ENCODE data around the gene GRID1.
"Not testable (repeated sequence)": the region's sequence is repeated elsewhere in the genome, so short reads cannot be mapped to it uniquely, and the experiment has no call there.

The GRID1 gene

DNA sequence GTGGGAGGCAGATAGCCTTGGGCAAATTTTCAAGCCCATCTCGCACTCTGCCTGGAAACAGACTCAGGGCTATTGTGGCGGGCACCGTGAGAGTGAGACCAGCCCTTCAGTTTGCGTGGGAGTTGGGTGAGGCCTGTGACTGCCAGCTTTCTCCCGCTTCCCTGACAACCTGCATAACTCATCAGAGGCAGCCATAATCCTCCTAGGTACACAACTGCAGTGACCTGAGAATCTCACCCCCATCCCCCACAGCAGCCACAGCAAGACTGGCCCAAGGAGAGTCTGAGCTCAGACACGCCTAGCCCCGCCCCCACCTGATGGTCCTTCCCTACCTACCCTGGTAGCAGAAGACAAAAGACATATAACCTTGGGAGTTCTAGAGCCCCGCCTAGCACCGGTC is 275.4 kb downstream of the GRID1 start:
- DNase-seq = no peak

GRCh38 chr10:86090807-86091206 is 275.8 kb downstream of the GRID1 start:
- no peak for DNase-seq

- DNase-seq = no peak
Measured at GRCh38 chr10:86087716-86088115, 278.9 kb downstream of the GRID1 start.

GRCh38 chr10:86086418-86086817 is 280.2 kb downstream of the GRID1 start:
- DNase-seq = no peak

GRCh38 chr10:86085686-86086085 is 280.9 kb downstream of the GRID1 start:
- no peak for DNase-seq

DNA sequence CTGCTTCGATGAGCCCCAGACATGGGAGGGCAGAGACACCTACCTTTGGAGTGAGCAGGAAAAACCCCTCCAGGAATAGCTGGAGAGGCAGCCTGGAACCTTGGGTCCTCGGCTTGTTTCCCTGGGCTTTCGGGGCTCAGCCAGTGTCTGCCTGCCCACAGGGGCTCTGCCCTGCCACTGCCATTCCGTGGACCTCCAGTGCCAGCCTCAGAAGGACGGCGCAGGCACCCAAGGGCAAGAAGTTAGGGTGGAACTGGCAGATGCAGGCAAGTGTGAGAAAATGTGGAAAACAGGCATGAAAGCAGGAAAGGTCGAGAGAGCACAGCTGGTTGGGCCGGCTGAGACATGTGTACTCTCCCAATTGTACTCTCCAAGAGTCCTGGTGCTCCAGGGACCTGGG is 281.5 kb downstream of the GRID1 start:
- no peak for DNase-seq

GRCh38 chr10:86084585-86084984 is 282.0 kb downstream of the GRID1 start:
- no peak for DNase-seq

- DNase-seq = no peak
Measured at GRCh38 chr10:86083664-86084175, 282.9 kb downstream of the GRID1 start.

DNA sequence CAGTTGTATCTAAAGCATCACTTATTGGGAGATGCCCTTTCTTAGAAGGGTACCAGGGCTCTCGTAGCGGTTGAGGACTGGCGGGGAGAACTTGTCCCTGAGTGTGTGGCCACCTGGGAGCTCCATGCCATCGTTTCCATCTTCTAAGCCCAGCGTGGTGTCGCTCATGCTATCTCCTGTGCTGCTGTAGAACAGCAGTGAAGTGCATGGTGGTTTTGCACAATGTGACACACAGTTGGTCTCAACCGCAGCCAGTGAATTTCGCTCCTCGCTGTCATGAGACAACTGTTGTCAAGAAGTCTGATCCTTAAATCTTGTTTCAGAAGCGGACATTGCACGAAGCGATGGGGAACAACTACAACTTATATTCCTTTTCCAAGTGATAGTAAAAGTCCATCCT is 283.4 kb downstream of the GRID1 start:
- DNase-seq = no peak

GRCh38 chr10:86082556-86082955 is 284.0 kb downstream of the GRID1 start:
- DNase-seq = no peak

DNA sequence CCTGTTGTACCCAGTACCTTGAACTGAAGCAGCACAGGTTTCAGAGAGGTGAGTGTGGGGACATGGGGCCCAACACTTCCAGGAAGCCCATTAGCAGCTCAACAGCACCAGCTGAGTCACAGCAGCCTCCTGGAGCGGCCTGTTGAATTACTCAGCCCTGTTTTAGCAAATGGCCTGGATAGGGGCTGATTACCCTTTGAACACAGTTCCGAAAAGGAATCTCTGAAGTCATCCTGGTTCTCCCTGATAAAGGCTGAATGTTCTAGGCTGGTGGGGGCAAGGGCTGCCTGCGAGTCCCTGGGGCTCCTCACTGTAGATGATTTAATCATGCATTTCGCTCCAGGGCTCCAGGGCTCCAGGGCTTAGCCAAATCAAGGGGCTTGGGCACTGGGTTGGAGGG is 287.5 kb downstream of the GRID1 start:
- DNase-seq = no peak

GRCh38 chr10:86078639-86079035 is 288.0 kb downstream of the GRID1 start:
- DNase-seq = no peak

GRCh38 chr10:86077871-86078638 is 288.5 kb downstream of the GRID1 start:
- no peak for DNase-seq

DNA sequence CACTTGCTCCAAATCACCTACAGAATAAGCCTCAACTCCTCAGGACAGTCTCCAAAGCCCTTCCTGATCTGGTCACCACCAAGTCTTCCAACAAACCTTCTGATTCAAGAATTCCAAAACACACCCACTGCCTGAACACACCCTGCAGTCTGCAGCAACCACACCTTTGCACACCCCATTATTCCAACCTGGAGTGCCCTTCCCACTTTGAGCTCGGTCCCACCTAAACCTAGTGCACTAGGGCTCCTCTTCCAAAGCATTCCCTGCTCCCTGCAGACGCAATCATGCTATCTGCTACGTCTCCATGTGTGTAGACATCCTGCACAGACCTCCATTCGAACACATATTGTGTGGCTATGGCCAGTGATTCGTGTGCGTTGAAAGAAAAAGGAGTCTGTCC is 289.3 kb downstream of the GRID1 start:
- DNase-seq = no peak

- DNase-seq = not testable (repeated sequence)
Measured at GRCh38 chr10:86076497-86076896, 290.1 kb downstream of the GRID1 start.

DNA sequence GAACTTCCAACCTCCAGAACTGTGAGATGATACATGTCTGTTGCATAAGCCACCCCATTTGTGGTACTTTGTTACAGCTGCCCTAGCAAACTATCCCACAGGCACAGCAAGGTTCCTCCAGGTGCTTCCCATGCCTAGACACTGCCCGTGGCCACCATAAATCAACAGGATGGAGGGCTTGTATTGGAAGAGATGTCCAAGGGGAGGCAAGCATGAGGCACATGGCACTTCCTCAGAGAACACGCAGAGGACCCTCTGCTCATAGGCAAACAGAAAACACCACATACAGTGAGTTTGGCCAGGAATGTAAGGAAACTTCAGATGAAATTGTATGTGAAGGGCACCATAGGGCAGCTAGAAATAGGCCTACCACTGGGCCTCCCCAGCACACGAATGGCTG is 291.1 kb downstream of the GRID1 start:
- DNase-seq = no peak

- DNase-seq = no peak
Measured at GRCh38 chr10:86074294-86074693, 292.3 kb downstream of the GRID1 start.

GRCh38 chr10:86073199-86073977 is 293.2 kb downstream of the GRID1 start:
- DNase-seq = no peak

DNA sequence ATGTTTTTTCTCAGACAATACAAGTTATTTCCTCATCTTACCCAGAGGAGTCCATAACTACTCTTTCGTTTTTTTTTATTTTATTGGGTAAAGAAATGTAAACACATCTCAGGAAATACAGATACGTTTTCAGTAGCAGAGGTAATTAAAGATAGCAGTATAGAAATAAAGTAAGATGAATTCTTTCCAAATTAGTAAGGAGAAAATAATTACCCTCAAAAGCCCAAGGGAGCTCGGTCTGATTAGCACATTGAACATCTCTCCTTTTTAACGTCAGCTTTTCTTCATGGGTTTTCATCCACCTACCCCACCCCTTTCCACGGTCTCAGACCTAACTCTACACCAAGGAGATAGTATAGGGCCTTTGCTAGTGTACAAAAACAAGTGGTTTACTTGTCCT is 294.2 kb downstream of the GRID1 start:
- no peak for DNase-seq

DNA sequence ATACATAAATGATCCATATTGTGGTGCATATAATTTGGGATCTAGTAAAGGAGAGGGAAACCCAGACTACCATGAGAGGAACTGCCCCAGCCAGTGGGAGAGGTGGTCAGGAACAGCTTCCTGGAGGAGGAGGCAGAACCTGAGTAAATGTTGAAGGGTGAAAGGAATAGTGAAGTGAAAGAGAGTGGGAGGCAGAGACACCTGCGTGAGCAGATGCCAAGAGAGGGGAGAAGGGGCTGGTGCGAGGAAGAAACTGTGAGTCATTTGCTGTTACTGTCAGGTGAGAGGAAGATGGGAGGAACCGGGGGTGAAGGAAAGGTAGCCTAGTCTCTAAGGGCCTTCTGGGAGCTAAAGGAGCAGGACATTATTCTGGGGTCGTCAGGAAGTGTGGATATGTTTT is 294.8 kb downstream of the GRID1 start:
- no peak for DNase-seq

DNA sequence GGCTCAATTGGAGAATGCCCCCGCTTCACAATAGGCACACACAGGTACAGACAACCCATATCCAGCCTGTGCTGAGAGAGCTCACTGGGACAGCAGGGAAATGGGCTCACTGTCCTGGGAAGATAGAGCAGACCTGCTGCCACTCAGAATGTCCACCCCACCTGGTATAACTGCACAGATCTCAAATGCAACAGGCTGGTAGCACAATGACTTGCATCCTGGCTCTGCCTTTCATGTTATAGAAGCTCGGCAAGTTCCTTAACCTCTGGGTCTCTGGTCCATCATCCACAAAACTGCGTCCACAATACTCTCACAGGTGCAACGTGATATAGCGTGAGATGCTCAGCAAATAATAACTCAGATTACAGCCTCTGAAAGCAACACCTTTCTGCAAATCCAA is 295.4 kb downstream of the GRID1 start:
- DNase-seq = no peak

DNA sequence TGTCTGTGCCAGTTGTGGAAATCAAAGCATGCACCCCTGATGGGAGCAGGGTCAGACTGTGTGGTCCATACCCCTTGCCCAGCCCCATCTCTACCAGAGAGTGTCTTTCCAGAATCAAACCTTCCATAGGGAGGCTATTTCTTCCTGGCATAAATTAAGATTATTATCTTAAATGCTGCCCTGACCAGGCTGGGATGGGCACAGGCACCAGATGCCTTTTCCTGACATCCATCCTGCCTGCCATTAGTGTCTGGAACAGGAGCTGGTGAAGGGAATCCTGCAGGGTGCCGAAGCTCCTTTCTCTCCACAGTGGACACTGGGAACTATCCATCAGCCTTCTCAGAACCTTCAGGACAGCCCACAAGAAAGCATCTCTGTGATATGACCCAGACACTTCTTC is 296.3 kb downstream of the GRID1 start:
- DNase-seq = no peak

DNA sequence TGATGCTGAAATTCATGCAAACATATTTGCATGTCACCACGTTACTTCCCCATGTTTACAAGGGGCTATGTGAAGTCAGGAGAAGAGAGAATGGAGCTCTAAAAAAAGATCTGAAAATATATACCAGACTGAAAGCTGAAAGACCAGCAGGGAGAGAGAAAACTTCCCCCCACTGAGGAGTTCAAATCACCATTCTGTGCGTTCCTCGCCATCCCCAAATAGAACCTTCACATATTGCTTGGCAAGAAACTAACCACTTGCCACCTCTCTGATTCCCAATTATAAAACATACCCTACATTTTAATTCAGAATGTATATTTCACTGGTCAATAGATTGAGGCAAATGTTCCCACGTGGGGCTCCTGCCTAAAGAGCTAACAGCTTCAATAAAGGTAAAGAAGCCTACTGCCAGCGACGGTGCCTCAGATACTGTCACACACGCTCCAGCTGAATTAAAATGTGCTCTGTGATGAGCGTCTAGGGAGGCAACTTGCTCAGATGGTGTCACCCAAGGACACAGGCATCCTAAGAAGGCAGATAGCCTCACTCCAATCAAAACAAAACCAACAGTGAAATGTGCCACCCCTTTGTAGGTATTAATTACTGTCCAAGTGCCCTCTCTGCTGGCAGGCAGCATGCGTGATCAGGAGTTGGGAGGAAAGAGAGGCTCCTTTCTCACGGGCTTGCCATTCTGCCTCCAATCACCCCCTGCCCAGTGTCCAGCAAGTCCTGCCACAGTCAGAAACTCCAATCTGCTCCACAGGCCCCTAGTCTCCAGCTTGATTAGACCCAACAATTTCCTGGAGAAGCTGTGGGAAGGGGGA is 298.2 kb downstream of the GRID1 start:
- peak in 1 of 2 experiments; percentile 26 for DNase-seq
